G401.6 (cell line): ENCODE data around the gene PTTG1IP.
A peak's percentile ranks its signal among the peaks of the same experiment; 100 is the strongest.

Source experiments
- FAIRE-seq: peaks from 2 replicates; lab custom pipeline; 2012; peaks lifted over from hg19 to GRCh38; lab: Jason Lieb, UNC

Gene PTTG1IP

DNA sequence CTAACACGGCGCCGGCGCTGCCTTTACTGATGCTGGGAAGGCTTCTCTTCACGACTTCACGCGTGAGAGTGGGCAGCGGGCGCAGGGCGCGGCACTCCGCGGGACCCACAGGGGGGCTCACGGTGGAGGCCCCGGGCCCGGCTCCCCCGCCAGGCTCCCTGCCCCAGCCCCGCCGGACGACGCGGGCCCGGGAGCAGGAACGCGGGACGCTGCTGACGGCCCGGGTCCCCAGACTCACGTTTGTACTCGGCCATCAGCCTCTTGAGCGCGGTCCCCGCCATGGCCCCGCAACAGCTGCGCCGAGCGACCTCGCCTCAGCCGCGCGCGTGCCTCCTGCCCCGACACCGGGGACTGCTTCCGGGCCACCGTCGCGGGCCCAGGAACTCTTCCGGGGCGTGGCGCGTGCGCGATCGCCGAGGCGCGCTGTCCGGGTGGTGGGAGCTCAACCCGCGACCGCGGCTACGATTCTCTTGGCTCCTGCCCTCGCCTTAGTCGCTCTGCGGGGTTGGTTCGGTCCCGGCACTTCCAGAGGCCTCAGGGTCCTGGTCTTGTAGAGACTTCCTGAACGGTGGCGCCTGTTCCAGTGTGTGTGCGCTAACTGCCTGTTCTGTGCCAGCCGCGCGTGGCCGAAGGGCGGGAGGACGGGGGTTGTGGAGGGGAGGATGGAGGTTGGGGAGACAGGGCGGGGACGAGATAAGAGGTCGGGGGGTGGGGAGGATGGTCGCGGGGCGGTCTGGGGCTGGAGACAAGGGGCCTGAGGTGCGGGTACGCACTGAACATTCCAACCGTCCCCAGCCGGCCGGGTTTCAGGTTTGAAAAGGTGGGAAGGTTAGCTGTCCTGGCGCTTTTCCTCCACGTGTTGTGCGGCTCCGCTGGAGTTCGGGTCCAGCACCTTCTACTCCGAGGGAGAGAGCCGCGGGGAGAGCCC, 71.8 kb downstream of the PTTG1IP start, which contains the start of gene UBE2G2:
Gene UBE2G2 (minus strand): TSS at position 353 of the 928 bp plus-strand sequence. CDS start 72 bp downstream, at position 281.
- no peak for FAIRE-seq

- FAIRE-seq, result no peak
Observed at GRCh38 chr21:44800971-44801467, 72.5 kb downstream of the PTTG1IP start.

- peak; percentile 66 for FAIRE-seq
Observed at GRCh38 chr21:44800103-44800502, 73.4 kb downstream of the PTTG1IP start.

- FAIRE-seq, result no peak
Observed at GRCh38 chr21:44799646-44800045, 73.8 kb downstream of the PTTG1IP start.
